Activated CD4-positive, CD25-positive, alpha-beta regulatory T cell treated with anti-CD3 and anti-CD28 coated beads, Interleukin-2, amount 50 U/mL, for 72 hours (primary cell): ENCODE results near the gene RNPEPL1.

Experiments
- DNase-seq: peaks from one replicate; pipeline ENCODE4 v3.0.0; 2021

RNPEPL1 gene

GRCh38 chr2:240577281-240578109, 9.2 kb downstream of the RNPEPL1 start:
- DNase-seq = no peak

- no peak for DNase-seq
Measured at GRCh38 chr2:240578110-240578450, 9.8 kb downstream of the RNPEPL1 start.

DNA sequence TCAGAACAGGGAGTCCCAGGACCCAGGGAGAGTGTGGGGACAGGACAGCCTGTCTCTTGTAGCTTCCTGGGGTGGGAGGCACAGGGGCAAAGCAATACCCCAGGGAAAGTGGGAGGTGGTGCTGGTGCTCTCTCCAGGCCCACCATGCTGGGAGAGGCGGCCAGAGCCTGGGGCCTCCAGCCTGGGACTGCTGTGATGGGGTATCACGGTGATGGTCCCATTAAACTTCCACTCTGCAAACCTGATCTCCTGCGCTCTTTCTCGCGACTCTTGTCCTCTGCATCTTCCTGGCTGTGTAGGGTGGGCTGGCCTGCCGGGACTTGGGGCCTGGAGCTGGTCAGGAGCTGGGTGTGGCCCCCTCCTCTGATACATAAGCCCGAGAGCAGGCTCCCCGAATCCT, 10.2 kb downstream of the RNPEPL1 start:
- DNase-seq = no peak

DNA sequence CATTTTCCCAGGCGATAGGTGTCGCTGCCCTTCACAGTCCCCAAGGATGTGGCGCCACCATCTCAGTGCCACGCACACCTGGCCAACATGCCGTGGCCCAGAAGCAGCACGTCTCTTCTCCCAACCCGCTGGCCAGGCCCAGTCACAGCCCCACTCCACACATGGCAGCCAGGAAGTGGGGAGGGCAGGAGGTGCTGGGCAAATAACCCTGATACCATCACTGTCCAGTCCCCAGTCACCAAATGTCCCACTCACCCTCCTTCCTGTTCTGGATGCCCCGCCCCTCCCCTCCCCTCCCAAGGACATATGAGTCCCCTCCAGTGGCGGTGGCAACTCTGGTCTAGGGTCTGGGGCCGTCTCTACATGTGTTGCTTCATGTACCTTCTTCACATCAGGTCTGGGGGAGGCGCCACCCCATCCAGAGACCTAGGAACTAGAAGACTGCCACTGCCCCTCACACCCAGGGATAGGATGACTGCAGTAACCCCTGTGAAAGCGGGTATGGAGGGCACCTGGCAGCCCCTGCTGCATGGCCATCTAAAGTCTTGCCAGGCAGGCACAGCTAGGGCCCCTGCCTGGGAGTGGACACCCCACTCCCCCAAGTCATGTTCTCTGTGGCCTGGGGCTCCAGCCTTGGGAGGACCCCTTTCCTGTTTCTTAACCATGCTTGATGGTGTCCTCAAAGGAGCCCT, 10.9 kb downstream of the RNPEPL1 start:
- no peak for DNase-seq

DNA sequence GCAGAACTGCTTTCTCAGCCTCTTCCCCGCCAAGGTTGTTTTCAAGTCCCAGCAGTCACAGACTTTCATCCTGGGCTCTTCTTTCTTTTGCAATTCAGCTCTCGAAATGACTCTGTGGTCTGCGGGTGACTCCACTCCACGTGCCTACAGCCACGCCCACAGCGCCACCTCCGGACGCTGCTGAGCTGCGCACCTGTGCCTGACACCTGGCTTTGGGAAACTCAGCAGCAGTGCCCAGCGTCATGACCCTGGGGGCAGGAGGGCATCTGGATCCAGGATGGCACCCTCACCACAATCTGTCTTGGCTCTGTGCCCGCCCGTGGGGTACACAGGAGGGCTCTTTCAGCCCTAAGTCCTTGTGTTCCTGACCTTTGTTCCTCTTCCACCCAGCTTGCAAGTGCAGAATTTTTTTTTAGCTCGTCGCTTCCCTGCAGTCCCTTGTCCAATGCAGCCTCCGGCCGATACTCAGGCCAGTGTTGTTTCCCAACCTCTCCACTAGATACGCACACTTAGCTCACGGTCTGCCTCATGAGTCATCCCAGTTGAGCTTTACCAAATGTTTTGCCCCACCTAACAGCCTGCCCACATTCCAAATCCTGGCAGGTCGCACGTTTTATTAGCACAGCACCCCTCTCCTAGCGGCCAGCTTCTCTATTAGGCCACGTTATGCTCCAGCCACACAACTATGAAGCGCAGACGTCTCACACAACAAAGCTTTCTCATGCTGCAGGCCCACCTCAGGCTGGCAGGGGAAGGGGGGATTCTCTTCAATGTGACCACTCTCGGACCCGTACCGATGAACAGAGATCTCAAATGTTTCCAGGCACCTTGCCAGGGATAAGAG, 11.7 kb downstream of the RNPEPL1 start:
- peak; percentile 75 for DNase-seq

GRCh38 chr2:240581811-240582210, 13.5 kb downstream of the RNPEPL1 start:
- no peak for DNase-seq

DNA sequence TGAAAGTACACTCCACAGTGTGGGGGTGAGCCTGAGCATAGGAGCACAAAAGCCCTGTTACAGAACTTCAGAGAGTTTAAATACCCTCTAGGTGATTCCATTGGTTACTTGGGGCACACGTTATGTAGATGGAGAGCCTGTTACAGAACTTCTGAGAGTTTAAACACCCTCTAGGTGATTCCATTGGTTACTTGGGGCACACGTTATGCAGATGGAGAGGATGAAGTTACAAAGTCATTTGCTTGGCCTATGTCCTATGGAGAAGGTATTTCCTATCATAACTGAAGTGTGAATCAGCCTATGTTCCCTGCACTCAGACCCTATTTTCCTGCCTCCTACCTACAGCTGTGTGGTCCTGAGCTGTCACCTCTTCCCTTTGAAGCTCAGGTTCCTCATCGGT, 14.5 kb downstream of the RNPEPL1 start:
- no peak for DNase-seq

DNA sequence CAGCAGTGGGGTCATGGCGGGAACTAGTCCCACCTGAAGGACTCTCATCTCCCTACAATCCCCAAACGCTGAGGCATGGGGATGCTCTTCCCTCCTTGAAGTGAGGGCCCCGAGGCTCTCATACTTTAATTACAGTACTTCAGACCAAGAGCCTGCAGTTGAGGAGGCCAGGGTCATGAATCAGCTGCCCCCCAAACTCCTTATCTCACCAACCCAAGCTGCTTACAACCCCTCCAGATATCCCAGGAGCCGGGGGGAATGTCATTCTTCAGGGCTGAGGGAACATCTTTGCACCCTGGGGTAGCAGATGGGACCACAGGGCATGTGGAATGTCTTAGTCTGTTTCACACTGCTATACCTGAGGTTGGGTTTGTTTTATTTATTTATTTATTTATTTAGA, 15.5 kb downstream of the RNPEPL1 start:
- DNase-seq = no peak

- DNase-seq = no peak
Measured at GRCh38 chr2:240584486-240585031, 16.3 kb downstream of the RNPEPL1 start.

GRCh38 chr2:240585101-240585500, 16.8 kb downstream of the RNPEPL1 start:
- DNase-seq = no peak

DNA sequence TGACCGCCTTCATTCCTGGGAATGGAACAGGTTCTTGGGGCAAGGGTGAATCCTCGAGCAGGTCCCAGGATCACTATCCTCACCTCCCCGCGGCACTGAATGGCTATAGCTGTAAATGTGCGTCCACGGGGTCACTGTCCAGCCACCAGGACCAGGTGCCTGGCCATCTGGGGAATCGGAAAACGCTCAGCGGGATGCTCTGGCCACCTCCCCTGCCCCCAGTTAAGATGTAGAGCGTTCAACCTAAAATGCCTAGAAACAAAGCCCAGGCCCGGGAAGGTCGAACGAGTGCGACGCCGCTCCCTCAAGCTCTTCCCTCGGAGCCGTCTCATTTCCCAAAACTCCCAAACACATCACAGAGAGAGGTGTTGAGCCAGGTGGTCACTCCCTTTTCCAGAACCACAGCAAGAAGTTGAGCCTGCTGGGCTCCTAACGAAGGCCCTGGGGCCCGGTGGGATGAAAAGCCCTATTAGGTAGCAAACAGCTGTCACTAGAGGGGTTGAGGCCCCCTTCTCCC, 17.5 kb downstream of the RNPEPL1 start:
- no peak for DNase-seq

- DNase-seq = peak; percentile 97
Measured at GRCh38 chr2:240586198-240586918, 18.1 kb downstream of the RNPEPL1 start, which contains the start of gene CAPN10. Gene CAPN10 (plus strand): TSS chr2:240586734. CDS start chr2:240586912, 178 bp downstream.

GRCh38 chr2:240586919-240587800, 18.9 kb downstream of the RNPEPL1 start:
- peak; percentile 49 for DNase-seq

DNA sequence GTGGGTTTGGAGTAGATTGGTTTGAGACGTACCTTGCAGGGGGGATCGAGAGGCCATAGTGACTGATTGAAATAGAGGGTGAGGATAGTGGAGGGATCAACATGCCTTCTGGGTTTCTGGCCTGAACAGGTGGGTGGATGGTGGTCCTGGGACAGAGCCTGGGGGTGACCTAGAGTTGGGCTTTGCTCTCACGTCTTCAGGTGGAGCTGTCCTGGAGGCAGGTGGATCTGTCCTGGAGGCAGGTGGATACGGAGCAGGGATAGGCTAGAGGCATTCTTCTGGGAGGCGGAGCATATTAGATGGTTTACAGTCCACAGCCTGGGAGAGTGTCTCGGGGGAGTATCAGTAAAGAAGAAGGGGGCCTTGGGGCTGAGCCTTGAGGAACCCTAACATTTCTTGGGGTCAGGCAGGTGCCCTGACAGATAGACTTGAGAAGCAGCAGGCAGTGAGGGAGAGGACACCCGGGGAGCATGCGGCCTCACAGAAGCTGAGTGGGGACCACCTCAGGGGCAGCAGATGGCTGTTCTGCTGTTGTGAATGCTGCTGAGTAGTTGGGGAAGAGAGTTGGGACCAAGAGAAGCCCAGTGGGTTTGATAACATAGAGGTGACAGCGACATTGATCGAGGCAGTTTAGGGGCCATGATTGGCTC, 19.8 kb downstream of the RNPEPL1 start:
- no peak for DNase-seq

GRCh38 chr2:240588669-240589068, 20.4 kb downstream of the RNPEPL1 start:
- no peak for DNase-seq

GRCh38 chr2:240589375-240589774, 21.1 kb downstream of the RNPEPL1 start:
- DNase-seq = no peak

DNA sequence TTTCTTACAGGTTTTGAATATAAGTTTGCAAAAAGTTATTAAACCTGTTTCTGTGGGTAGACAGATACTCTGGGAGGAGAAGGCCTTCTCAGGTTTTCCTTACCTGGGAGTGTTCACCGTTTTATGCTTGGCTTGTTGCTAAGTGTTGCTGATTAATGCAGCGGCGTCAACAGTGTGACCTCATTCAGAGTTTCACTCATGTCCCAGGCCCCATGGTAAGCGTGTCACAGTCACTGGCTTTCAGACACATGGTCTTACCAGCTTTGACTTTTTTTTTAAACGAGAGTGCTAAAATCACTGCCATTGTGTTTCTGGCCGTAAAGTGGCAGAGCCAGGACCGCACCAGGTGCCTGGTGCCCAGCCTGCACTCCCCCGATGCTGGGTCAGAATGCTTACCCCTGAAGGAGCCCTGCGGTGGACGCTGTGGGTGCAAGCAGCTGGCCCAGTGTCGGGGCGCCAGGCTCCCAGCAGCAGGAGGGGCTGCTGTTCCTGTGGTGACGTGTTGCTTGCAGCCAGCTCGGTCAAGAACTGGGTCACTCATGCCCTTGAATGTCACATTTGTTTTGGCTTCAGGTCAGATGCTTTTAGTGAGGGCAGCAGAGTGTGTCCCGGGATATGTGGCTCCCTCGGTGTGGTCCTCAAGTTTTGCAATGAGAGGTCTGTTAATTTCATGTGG, 21.7 kb downstream of the RNPEPL1 start:
- DNase-seq = no peak

DNA sequence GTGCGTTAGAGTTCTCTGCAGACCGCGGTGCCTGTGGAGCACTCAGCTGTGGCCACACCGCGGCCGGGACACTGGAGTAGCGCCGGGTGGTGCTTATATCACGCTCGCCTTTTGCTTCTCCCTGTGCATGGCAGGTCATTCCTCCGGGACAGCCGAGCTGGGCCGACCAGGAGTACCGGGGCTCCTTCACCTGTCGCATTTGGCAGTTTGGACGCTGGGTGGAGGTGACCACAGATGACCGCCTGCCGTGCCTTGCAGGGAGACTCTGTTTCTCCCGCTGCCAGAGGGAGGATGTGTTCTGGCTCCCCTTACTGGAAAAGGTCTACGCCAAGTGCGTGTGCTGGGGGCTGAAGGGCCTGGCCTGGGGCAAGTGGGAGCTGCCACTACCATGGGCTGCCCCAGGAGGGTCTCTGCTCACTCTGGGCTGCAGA, 22.4 kb downstream of the RNPEPL1 start:
- DNase-seq = no peak

- DNase-seq = no peak
Measured at GRCh38 chr2:240591226-240591625, 22.9 kb downstream of the RNPEPL1 start.

GRCh38 chr2:240591784-240592183, 23.5 kb downstream of the RNPEPL1 start:
- DNase-seq = no peak
